ENCODE results near the gene MLC1.

MLC1 gene

DNA sequence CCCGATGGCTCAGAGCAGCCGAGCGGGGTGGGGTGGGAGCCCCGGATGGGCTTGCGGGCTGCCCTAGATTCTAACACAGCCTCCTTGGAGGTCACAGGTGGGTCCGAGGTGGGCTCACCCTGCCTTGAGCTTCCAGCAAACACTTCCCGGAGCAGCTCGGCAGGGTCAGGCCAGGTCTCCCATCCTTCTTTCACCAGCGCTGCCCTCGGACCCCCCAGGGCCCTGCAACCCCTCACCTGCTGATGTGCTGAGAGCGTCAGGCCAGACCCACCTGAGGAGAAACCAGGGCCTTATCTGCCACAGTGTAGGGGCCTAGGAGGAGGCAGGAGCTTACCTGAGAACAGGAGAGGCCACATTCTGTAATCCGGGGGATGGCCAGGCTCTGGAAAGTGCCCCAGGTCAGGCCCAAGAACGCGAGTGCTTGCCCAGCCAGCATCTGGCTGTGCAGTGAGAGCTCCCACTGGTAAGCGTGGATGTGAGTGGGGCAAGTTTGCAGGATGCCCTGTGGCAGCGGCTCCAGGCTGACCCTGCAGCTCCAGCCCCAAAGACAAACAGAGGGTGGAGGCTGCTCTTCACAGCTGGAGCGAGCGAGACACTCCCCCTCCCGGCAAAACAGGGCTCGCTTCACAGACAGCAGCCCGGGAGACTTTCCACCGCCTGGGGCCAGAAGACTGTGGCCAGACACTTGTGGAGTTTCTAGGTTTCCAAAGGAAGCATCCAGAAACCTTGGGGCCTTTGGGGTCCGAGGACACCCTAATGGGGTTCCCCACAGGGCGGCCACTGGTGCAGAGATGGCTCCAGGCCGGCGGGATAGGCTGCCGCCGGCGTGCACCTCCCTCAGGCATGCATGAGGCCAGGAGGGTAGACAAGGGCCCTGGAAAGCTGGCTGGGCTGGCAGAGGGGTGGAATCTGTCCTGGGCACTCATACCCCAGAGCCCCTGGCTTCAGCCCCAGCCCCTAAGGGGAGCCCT is 72.7 kb downstream of the MLC1 start, which contains the start of gene IL17REL:
Gene IL17REL (minus strand): TSS at position 555 of the 971 bp plus-strand sequence. CDS start 119 bp downstream, at position 436.
- ChIA-PET POLR2A (no interaction called here), CTCF (interaction anchor here (1.2 to 2.1 kb wide), 3 partner anchors 12 to 82 kb away, joined by 3 to 12 read pairs (median 4); no protein-coding TSS in a partner anchor)
- TF ChIP-seq, protein P1, sequence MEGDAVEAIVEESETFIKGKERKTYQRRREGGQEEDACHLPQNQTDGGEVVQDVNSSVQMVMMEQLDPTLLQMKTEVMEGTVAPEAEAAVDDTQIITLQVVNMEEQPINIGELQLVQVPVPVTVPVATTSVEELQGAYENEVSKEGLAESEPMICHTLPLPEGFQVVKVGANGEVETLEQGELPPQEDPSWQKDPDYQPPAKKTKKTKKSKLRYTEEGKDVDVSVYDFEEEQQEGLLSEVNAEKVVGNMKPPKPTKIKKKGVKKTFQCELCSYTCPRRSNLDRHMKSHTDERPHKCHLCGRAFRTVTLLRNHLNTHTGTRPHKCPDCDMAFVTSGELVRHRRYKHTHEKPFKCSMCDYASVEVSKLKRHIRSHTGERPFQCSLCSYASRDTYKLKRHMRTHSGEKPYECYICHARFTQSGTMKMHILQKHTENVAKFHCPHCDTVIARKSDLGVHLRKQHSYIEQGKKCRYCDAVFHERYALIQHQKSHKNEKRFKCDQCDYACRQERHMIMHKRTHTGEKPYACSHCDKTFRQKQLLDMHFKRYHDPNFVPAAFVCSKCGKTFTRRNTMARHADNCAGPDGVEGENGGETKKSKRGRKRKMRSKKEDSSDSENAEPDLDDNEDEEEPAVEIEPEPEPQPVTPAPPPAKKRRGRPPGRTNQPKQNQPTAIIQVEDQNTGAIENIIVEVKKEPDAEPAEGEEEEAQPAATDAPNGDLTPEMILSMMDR (IDR thresholded peaks at IDR 0.05; ENCODE audit: insufficient read depth, low read length, missing control alignments) = peak; percentile 21
- no peak within 1 kb of the TSS for H3K4me3 ChIP-seq (ENCODE audit: low read depth, low read length)
- DNase-seq (ENCODE audit: low read depth, low spot score) = no peak

DNA sequence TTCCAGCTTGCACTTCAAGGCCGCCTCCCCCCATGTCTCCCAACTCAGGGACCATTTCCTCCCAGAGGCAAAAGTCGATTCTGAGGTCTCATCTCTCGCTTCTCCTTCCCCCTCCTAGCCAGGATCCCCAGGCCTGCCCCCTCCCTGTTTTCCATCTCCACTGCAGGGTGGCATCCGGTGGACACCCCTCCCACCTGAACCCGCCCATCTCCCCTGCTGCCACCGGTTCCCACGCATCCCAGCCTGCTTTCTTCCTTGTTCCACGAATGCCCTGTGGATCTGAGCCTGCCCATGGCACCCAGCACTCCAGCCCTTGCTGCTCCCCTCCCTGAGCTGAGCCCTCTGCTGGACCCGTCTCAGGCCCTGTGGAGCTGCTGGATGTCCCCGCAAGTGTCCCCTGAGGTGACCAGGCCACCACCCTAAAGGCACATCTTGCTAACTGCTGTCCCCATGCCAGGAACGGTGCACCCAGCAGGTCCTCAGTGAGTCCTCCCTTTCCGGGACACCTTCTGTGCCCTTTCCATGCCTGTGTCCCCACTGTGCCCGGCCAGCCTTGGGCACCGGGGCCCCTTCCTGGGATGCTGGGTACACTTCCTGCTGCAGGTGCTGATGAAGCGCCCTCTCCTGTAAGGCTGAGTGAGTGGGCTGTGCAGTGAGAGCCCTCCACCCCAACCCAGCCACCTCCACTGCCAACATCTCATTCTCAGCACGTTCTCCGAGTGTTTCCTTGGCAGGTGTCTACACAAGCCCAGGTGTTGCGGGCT is 73.6 kb downstream of the MLC1 start:
- no peak for DNase-seq (ENCODE audit: low read depth, low spot score)
- H3K4me3 ChIP-seq (ENCODE audit: low read depth, low read length) = no peak overlapping the region
- CTCF ChIA-PET = interaction anchor here (1.2 to 2.1 kb wide), 2 partner anchors 79 to 81 kb away, joined by 3 to 12 read pairs; no protein-coding TSS in a partner anchor
- POLR2A ChIA-PET = no interaction called here
- TF ChIP-seq, protein P1 (IDR thresholded peaks at IDR 0.05; ENCODE audit: insufficient read depth, low read length, missing control alignments) = no peak

DNA sequence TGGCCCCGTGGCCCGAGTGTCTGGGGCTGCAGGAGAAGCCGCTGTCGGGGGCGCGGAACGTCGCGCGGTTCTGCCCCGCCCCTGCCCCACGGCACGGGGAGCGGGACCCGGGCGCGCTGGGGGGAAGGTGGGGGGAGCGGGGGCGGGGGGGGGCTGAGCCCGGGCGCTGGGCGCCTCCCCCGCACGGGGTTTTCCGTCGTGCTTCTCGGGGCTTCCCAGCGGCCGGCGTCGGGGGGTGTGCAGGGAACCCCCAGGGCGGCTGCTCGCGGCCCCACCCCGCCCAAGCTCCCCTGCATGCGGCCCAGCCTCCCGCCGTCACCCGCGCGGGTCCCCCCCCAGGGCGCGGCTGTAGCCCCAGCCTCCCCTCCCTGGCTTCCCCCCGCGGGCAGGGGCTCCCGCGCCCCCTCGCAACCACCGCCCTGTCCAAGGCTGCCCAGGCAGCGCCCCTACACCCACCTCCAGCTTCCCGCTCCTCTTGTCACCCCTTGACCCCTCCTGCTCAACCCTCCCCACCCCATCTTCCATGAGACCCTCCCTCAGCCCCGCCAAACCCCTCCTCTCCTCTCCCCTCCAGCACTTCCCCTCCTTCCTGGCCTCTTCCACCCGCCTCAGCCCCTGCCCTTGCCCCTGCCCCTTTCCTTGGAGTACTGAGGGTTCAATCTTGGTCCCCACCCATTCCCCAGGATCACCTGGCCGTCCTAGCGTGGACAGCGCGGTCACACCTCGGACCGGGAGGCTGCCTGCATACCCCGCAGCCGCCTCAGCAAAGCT is 74.4 kb downstream of the MLC1 start:
- CTCF ChIA-PET = no interaction called here
- TF ChIP-seq, protein P1 (IDR thresholded peaks at IDR 0.05; ENCODE audit: insufficient read depth, low read length, missing control alignments) = no peak
- no peak for DNase-seq (ENCODE audit: low read depth, low spot score)
- H3K4me3 ChIP-seq (ENCODE audit: low read depth, low read length) = no peak overlapping the region
- POLR2A ChIA-PET = no interaction called here

DNA sequence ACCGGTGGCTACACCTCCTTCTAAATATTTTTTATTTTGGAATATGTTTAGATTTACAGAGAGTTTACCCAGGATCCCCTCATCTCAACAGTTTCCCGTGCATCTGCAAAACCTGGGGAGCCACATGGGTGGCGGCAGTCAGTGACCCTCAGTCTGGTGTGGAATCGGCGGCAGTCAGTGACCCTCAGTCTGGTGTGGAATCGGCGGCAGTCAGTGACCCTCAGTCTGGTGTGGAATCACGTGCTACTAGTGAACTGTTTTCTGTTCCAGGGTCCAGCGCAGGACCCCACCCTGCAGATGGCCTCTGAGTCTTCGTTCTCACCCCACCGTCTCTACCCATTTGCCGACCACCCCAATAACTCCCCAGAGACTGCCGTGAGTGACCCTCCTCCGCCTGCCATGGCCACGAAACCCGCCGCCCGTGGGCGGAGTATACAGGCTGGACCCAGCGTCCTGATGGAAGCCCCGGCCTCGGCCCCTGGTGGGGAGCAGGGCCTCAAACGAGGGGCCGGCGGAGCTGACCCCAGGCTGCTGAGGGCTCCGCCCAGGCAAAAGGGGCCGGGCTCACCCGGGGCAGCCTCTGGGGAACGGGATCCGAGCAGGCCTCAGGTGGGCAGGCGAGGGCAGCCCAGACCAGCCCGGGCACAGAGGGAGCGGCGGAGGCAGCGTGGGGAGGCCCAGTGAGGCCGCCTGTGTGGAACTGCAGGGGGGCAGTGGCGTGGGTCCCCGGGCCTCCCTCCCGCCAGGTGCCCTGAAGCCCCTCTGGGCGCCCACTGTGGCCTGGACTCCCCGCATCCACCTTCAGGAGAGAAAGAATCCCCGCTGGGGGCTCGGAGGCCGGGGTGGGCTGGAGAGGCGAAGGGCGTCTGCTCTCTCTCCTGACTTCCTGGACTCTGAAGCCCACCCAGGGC is 75.2 kb downstream of the MLC1 start:
- ChIA-PET POLR2A (no interaction called here), CTCF (no interaction called here)
- TF ChIP-seq, protein P1 (IDR thresholded peaks at IDR 0.05; ENCODE audit: insufficient read depth, low read length, missing control alignments) = no peak
- no peak for DNase-seq (ENCODE audit: low read depth, low spot score)
- no peak overlapping the region for H3K4me3 ChIP-seq (ENCODE audit: low read depth, low read length)
